GM19395 (cell line): ENCODE measurements around the gene UGT1A8.
"Not testable (repeated sequence)": the region's sequence is repeated elsewhere in the genome, so short reads cannot be mapped to it uniquely, and the experiment has no call there.

Experiments
- ATAC-seq: cut with Tn5 transposase; IDR thresholded peaks from one replicate; pipeline ENCODE4 v1.9.1; 2021; ENCODE audit warnings: mild to moderate bottlenecking, moderate library complexity; ENCODE audit not compliant: unreplicated experiment

The UGT1A8 gene

DNA sequence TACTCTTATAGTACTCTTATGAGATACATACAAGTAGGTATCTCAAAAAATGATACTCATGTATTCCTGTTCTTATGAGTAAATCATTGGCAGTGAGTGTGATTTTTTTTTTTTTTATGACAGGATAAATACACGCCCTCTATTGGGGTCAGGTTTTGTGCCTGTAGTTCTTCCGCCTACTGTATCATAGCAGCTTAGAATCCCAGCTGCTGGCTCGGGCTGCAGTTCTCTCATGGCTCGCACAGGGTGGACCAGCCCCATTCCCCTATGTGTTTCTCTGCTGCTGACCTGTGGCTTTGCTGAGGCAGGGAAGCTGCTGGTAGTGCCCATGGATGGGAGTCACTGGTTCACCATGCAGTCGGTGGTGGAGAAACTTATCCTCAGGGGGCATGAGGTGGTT, at the start of gene UGT1A8:
Gene UGT1A8, plus strand, starts transcription at position 158 of the 400 bp plus-strand sequence. Its CDS starts 75 bp downstream, at position 233.
- ATAC-seq: not testable (repeated sequence)

- no peak for ATAC-seq
Observed at GRCh38 chr2:233571001-233571400, 46.4 kb upstream of the UGT1A8 start.

GRCh38 chr2:233571462-233571861, 46.0 kb upstream of the UGT1A8 start:
- no peak for ATAC-seq

- no peak for ATAC-seq
Observed at GRCh38 chr2:233572468-233572867, 45.0 kb upstream of the UGT1A8 start.

GRCh38 chr2:233577341-233577740, 40.1 kb upstream of the UGT1A8 start:
- not testable (repeated sequence) for ATAC-seq

- not testable (repeated sequence) for ATAC-seq
Observed at GRCh38 chr2:233583217-233583965, 34.0 kb upstream of the UGT1A8 start.

DNA sequence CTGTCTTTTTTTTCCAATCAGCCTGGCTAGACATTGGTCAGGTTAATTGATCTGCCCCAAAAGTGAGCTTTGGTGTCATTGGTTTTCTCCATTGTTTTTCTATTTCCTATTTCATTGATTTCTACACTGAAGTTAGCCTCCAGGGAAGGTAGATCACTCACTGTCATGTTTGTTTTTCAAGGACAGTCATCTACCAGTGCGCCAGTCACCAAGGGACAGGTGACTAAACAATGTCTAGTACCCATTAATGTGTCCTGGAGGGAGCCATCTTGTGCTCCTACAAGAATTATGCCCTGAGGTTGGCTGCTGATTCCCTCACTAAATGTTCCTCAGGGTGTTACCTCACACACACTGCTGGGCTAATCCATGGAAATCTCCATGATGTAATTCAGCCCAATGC, 33.2 kb upstream of the UGT1A8 start:
- no peak for ATAC-seq

DNA sequence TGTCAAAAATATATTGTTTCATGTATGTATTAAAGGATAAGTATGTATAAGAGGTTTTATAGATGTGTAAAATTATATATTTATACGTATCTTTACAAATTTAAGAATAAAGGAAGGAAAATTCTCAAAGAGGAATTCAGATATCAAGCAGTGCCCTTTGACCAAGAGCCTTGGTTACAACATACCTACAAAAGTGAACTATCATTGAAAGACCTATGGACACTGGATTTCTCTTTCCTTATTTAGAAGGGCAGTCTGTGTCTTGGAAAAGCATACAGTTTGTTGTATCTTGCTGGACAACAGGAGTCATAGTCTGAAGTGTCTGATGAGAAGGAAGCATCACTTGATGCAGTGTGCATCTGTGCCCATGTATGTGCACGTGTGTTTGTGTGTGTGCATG, 29.0 kb upstream of the UGT1A8 start:
- no peak for ATAC-seq

DNA sequence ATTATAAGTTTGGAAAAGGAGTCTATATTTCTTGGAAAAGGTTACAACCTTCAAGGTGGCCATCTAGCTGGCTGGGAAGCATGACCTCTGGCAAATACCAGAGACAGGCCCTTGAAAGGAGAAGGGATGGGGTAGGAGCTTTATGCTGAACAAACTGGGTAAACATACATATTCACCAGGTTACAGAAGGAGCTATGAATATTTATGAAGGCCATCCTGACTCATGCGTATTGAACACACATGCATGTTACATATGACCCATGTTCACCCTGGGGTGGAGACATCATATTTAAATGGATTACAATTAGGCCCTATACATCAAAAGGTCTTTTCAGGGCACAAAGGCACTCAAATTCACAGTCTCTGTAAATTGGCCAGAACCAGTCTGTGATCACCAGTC, 24.7 kb upstream of the UGT1A8 start:
- not testable (repeated sequence) for ATAC-seq

DNA sequence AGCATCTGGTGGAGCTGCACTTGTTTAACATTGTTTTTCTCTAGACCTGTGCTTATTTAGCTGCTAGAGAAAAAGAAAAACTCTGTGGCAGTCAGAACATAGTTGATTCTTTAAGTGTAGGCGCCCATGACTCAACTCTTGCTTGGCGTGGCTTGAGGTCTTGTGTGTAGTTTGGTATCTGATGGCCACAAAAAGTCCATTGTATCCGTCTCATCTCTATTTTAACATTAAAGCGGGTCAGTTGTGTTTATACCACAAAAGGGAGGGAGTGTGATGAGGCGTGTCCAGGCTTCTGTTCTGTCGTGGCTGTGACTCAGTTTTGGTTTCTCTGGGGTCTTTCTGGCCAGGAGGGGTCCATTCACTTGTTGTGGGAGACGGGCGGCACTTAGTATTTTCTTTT, 24.2 kb upstream of the UGT1A8 start:
- ATAC-seq: peak; percentile 65

- no peak for ATAC-seq
Observed at GRCh38 chr2:233597522-233597921, 19.9 kb upstream of the UGT1A8 start.

- no peak for ATAC-seq
Observed at GRCh38 chr2:233598952-233599351, 18.5 kb upstream of the UGT1A8 start.

DNA sequence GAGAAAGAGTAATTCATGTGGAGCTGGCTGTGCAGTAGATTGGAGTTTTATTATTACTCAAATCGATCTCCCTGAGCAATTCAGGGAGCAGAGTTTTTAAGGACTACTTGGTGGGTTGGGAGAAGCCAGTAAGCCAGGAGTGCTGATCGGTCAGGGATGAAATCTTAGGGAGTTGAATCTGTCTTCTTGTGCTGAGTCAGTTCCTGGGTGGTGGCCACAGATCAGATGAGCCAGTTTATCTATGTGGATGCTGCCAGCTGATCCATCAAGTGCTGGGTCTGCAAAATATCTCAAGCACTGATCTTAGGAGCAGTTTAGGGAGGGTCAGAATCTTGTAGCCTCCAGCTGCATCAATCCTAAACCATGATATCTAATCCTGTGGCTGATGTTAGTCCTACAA, 17.0 kb upstream of the UGT1A8 start:
- no peak for ATAC-seq

GRCh38 chr2:233602076-233602475, 15.4 kb upstream of the UGT1A8 start:
- ATAC-seq: no peak

- no peak for ATAC-seq
Observed at GRCh38 chr2:233603520-233603919, 13.9 kb upstream of the UGT1A8 start.

DNA sequence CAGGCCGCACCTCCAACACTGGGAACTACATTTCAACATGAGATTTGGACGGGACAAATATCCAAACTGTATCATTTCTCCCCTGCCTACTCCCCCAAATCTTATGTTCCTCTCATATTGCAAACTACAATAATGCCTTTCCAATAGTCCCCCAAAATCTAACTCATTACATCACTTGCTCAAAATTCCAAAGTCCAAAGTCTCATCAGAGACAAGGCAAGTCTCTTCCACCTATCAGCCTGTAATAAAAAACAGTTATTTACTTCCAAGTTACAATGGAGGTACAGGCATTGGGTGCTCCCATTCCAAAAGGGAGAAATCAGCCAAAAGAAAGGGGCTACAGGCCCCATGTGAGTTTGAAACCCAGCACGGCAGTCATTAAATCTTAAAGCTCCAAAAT, 12.6 kb upstream of the UGT1A8 start:
- ATAC-seq: no peak

- ATAC-seq: no peak
Observed at GRCh38 chr2:233605680-233606079, 11.8 kb upstream of the UGT1A8 start.

GRCh38 chr2:233611284-233611683, 6.1 kb upstream of the UGT1A8 start:
- ATAC-seq: no peak

DNA sequence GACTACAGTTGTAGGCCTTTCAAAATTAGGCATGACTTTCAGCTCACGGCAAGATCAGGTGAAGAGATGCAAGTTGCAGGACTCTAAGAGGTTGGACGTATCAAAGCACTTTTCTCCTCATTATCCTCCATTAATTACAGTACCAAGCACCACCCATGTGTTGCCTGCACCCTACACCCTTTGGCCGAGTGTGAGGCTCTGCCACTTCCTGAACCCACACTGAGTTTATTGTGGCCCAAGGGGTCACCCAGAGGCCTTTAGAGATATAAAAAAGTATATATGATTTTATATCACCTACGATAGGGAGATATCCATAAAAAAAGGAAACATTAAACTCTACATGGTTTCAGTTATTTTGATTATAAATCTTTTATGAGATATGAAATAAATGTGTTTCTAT, 2.8 kb downstream of the UGT1A8 start:
- ATAC-seq: no peak

GRCh38 chr2:233621863-233622262, 4.4 kb downstream of the UGT1A8 start:
- not testable (repeated sequence) for ATAC-seq

GRCh38 chr2:233627331-233628025, 10.0 kb downstream of the UGT1A8 start:
- ATAC-seq: no peak

- ATAC-seq: not testable (repeated sequence)
Observed at GRCh38 chr2:233636306-233636705, 18.9 kb downstream of the UGT1A8 start, which contains the start of gene UGT1A10. TSS of gene UGT1A10 (plus strand) at chr2:233636448. CDS start at chr2:233636523, 75 bp downstream.
